DMS114 treated with DMSO at 0.1 percent for 48 hours (cell line): Measurements from ENCODE around the gene HECA.

Experiments
- DNase-seq: peaks from one replicate; lab custom pipeline; 2025; ENCODE audit not compliant: unreplicated experiment; lab: John Stamatoyannopoulos, UW

HECA gene

DNA sequence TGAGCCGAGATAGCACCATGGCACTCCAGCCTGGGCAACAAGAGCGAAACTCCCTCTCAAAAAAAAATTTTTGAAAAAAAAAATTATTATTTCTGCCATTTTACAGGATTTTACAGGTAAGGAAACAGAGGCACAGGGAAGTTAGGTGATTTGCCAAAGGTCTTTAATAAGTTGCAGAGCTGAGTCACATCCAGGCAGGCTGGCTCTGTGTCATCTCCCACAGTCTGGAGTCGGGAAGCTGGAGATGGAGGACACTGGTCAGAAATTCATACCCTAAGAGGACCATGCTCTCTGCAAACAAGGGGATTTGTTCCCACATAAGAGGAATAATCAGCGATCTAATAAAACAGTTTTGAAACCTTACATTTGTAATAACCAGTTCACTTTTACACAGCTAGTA lies 24.1 kb downstream of the HECA start:
- DNase-seq: no peak

GRCh38 chr6:139161169-139161568 lies 26.3 kb downstream of the HECA start:
- DNase-seq: no peak

- no peak for DNase-seq
These were observed 27.0 kb downstream of the HECA start for GRCh38 chr6:139161817-139162284.

- no peak for DNase-seq
These were observed 29.1 kb downstream of the HECA start for GRCh38 chr6:139164001-139164400.

GRCh38 chr6:139165324-139165723 lies 30.4 kb downstream of the HECA start:
- no peak for DNase-seq

- DNase-seq: no peak
These were observed 31.5 kb downstream of the HECA start for GRCh38 chr6:139166238-139166955.

DNA sequence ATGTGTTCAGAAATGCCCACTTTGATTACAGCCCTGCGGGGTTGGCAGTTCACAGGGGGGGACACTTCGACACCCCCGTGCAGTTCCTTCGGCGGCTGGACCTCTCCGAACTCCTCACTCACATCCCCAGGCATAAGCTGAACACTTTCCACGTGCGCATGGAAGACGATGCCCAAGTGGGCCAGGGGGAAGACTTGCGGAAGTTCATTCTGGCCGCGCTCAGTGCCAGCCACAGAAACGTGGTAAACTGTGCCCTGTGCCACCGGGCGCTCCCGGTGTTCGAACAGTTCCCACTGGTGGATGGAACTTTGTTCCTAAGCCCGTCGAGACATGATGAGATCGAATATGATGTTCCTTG lies 32.1 kb downstream of the HECA start:
- DNase-seq: no peak

DNA sequence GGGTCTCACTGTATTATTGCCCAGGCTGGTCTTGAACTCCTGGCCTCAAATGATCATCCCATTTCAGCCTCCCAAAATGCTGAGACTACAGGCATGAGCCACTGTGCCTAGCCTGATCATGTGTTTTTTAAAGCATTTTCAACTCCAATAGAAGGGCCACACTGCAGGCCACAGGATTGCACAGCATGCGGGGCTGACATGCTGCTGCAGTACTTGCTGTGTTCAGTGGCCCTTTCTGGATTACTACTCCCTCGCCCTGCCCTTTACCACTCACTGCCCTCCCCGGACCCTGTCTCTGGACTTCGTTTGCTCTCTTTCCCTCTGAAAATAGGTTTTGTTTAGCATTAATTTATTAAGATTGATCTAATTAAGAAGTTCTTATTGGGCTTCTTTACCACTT lies 37.3 kb downstream of the HECA start:
- no peak for DNase-seq

GRCh38 chr6:139172567-139172966 lies 37.7 kb downstream of the HECA start:
- DNase-seq: no peak

GRCh38 chr6:139173172-139173571 lies 38.3 kb downstream of the HECA start:
- DNase-seq: no peak

GRCh38 chr6:139173822-139174221 lies 38.9 kb downstream of the HECA start:
- no peak for DNase-seq

DNA sequence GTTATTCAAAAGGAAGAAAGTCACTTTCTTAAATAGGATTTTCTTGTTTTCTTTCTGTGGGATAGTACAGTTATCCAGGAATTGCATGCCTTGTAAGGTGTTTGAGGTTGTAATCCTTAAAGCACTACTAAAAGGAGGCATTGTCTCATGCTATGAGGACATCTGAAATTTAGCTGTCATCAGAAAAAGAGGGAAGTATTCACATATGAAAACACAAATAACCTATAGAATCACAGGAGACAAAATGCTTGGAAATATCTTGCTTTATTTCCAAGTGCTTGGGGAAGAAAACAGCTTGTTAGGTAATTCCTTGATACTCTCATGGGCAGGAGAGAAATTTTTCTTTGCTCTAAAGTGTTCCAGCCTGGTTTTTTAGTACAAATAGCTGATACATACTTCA lies 40.1 kb downstream of the HECA start:
- DNase-seq: no peak

DNA sequence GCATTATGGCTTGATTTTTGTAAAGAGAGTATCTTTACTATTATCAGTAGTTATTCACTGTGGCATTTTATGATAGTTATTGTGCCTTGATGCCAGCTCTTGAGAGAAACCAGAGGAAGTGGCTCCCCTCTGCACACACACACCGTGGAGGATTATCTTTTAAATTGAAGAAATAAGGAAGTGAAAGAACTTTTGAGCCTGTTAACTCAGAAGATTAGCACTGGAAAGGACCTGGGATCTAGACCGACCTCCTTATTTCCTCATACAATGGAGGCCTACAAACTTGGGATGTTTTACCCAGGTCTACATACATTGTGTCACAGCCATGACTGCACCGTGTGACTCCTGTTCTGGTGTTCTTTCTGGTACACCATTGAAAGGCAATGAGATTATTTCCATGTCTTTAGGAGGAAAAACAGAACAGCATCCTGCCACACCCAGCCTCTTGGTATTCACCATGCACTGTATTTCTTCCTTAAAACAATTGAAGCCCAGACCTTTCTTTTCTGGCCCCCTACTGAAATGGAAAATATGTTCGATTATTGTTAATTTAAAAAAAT lies 40.6 kb downstream of the HECA start:
- DNase-seq: no peak

GRCh38 chr6:139181236-139181635 lies 46.4 kb downstream of the HECA start:
- no peak for DNase-seq

DNA sequence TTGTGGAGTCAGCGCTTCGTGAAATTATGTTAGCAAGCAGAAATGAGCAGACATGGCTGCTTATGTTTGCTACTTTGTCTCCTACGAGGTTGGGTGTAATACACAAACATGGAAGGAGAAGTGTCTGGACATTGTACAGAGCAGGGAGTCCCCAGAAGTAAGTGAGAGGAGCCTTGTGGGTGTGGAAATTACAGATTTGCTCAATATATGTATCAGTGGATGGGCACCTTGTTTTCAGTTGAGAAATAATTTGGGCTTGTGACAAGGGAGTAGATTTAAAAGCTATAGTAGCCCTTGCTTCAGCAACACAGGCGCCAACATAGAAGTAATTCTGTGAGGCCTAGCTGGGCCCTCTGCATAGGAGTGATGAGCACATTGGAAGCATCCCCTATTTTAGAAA lies 49.2 kb downstream of the HECA start:
- DNase-seq: no peak

GRCh38 chr6:139184459-139184858 lies 49.6 kb downstream of the HECA start:
- DNase-seq: no peak

- DNase-seq: no peak
These were observed 51.4 kb downstream of the HECA start for GRCh38 chr6:139186242-139186641.

DNA sequence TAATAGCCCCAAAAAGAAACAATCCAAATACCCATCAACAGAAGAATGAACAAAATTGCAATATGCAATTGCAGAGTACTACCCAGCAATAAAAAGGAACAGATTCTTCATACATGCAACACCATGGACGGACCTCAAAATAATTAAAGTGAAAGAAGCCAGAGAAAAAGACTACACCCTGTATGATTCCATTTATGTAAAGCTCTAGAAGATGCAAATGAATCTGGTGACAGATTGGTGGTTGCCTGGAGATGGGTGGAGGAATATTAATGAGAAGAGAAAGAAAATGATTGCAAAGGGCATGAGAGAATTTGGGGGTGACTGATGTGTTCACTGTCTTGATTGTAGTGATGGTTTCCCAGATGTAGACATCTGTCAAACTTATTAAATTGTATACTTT lies 51.8 kb downstream of the HECA start:
- no peak for DNase-seq

DNA sequence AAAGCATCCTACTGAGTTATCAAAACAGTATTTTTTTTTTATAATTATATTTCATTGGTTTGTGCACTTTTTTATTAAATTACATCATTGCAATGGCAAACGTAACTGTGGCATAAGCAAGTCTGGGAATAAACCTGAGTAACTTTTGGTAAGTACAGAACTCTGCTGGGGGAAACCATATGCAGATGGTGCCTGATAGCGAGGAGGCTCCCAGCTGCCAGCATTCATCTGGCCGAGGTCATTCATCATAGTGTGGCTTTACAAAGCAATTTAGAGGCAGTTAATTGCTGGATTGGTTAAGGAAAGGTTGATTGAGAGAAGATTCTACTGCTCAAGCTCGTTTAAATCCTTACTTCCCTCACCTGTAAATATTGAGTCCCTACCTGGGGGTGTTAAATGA lies 52.6 kb downstream of the HECA start:
- DNase-seq: no peak

DNA sequence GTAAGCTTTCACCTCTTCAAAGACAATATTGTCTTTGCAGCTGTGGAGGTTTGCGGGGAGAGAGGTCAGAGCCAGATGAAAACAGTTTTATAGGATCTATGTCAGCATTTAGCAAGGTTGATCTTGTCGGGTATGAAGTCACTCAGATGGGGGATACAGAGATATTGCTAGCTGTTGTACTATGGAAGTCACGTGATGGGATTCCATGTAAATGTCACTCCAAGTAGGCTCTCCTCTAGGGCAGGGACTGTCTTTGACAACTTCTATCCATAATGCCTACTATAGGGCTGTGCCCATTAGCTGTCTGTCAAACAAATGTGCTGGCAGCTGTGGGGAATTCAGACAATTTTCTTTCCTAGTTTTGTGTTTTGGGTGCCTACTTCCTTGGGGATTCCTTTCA lies 54.8 kb downstream of the HECA start:
- DNase-seq: no peak

DNA sequence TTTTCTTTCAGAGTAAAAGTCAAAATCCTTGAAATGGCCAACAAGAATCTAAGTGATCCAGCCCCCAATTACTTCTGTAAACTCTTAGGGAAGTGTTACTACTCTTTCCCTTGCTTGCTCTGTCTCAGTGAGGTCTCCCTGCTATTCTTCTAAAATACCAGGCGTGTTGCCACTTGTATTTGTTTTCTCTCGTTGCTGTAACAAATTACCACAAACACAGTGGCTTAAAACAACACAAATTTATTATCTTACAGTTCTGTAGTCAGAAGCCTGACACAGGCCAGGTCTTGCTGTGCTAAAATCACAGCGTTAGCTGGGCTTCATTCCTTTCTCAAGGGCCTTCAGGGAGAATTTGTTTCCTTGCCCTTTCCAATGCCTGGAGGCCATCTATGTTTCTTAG lies 59.9 kb downstream of the HECA start:
- DNase-seq: no peak

GRCh38 chr6:139198529-139199288 lies 63.8 kb downstream of the HECA start:
- DNase-seq: no peak
